Tibial artery (tissue), 4 donors: ENCODE results near the gene TMEM18.

ENCODE experiments used
- DNase-seq, 2 donors: peaks; one replicate each; pipeline ENCODE4 v3.0.0-alpha.2; 2019
- H3K27ac ChIP-seq, 2 donors: fragments of 200-600 bp; sonication (generic) in 1 of 2; 1 replicate in 1 of 2; 2 replicates in 1 of 2; pipeline ENCODE4 v1.5.1; 2018 to 2019; ENCODE audit warnings: mild to moderate bottlenecking in 1 of 2
- H3K27me3 ChIP-seq, 2 donors: fragments of 200-600 bp; sonication (generic) in 1 of 2; one replicate each; pipeline versions ENCODE4 v1.5.1 to v1.6.0; 2016 to 2019
- H3K36me3 ChIP-seq, 3 donors: fragments of 200-600 bp; sonication (generic) in 2 of 3; one replicate each; pipeline ENCODE4 v1.5.1; 2016 to 2019; ENCODE audit warnings: mild to moderate bottlenecking in 2 of 3
- H3K4me1 ChIP-seq, 4 donors: fragments of 200-600 bp; sonication (generic) in 2 of 4; 1 replicate in 3 of 4; 2 replicates in 1 of 4; pipeline ENCODE4 v1.5.1; 2016 to 2019
- H3K4me3 ChIP-seq, 2 donors: fragments of 200-600 bp; sonication (generic) in 1 of 2; 1 replicate in 1 of 2; 2 replicates in 1 of 2; pipeline ENCODE4 v1.5.1; 2018 to 2019; ENCODE audit warnings: mild to moderate bottlenecking in 2 of 2
- H3K9me3 ChIP-seq, 3 donors: fragments of 200-600 bp; sonication (generic) in 1 of 3; one replicate each; pipeline ENCODE4 v1.5.1; 2016 to 2019
- CTCF ChIP-seq, 2 experiments: fragments of 200-600 bp in 1 of 2; fragments of 450-650 bp in 1 of 2; IDR thresholded peaks; one replicate each; pipeline ENCODE4 v1.5.1; 2017 to 2019; ENCODE audit warnings: antibody characterized with exemption in 2 of 2, mild to moderate bottlenecking in 1 of 2, moderate library complexity in 1 of 2
- intact Hi-C: fragments of 100-400 bp; cut with DNase I; formaldehyde crosslinking; loops from one replicate; pipeline ENCODE4 v1.15.0; 2023; ENCODE audit warnings: low total_unique reads

The TMEM18 gene

GRCh38 chr2:678964-679363, 1.8 kb upstream of the TMEM18 start:
- TF ChIP-seq CTCF (IDR thresholded peaks at IDR 0.05): no peak
- H3K27me3 ChIP-seq: no peaks in the 10 kb centered on the region

DNA sequence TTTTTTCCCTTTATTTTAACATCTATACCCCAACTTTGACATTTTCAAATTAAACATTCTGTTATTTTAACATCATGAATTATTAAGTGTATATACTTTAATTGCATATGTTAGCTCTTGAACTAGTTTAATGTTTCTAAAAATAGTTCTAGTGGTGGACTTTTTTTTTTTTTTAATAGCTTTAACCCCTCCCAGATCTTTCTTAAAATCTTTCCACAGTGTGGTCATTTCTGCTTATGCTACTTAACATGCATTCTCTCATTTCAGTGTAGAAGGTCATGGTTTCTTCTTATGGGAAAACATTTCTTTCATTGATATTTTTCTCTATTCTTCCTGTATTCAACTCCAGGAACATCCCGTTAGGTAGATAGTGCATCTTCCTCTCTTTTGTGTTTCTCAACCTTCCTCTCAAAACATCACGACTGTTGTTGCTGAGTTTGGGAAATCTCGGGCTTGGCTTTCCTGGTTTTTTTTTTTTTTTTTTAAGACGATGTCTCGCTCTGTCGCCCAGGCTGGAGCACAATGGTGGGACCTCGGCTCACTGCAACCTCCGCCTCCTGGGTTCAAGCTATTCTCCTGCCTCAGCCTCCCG, 849 bp upstream of the TMEM18 start:
- intact Hi-C loops: loop anchor here (2.0 to 10.0 kb wide), 3 partner anchors 15 to 1067 kb away; partner anchors contain the start of gene PXDN
- TF ChIP-seq CTCF (IDR thresholded peaks at IDR 0.05): no peak
- H3K27me3 ChIP-seq: no peaks in the 10 kb centered on the region
- H3K27ac ChIP-seq: peak overlapping the region; percentile 95 to 98
- H3K9me3 ChIP-seq: no peaks in the 10 kb centered on the region
- H3K4me3 ChIP-seq: peak overlapping the region; percentile 79 to 84
- peaks cover 0 to 31% (median 14%) of the 10 kb centered on the region in 4 donors for H3K4me1 ChIP-seq
- peaks cover 0 to 8% (median 3%) of the 10 kb centered on the region in 3 donors for H3K36me3 ChIP-seq
- DNase-seq: no peak

More at GRCh38 chr2:678964-679363, 1.8 kb upstream of the TMEM18 start:
- intact Hi-C loops: loop anchor here (5.0 to 10.0 kb wide), 2 partner anchors 63 to 1066 kb away; partner anchors contain the start of gene PXDN
- H3K27ac ChIP-seq: no peak overlapping the region
- DNase-seq: no peak
- H3K9me3 ChIP-seq: no peaks in the 10 kb centered on the region
- no peaks in the 10 kb centered on the region for H3K36me3 ChIP-seq
- no peak overlapping the region for H3K4me3 ChIP-seq
- peaks cover 0 to 23% (median 11%) of the 10 kb centered on the region in 4 donors for H3K4me1 ChIP-seq

GRCh38 chr2:676647-677055, 555 bp downstream of the TMEM18 start:
- peak; percentile 99 for DNase-seq
- TF ChIP-seq CTCF (IDR thresholded peaks at IDR 0.05): no peak
- Histone ChIP-seq H3K36me3 (peaks cover 0 to 20% (median 17%) of the 10 kb centered on the region in 3 donors), H3K4me3 (peak overlapping the region; percentile 79 to 84), H3K27ac (peak overlapping the region; percentile 95 to 98), H3K4me1 (peaks cover 0 to 33% (median 14%) of the 10 kb centered on the region in 4 donors), H3K9me3 (no peaks in the 10 kb centered on the region), H3K27me3 (no peaks in the 10 kb centered on the region)
- intact Hi-C loops: loop anchor here (2.0 to 10.0 kb wide), 3 partner anchors 16 to 1068 kb away; partner anchors contain the start of gene PXDN

- peak; percentile 34 to 40 for TF ChIP-seq CTCF (IDR thresholded peaks at IDR 0.05)
- H3K27me3 ChIP-seq: no peaks in the 10 kb centered on the region
- peak overlapping the region; percentile 47 to 98 for H3K27ac ChIP-seq
- peaks cover 0 to 21% (median 18%) of the 10 kb centered on the region in 3 donors for H3K36me3 ChIP-seq
- H3K4me3 ChIP-seq: peak overlapping the region; percentile 79 to 84
- no peaks in the 10 kb centered on the region for H3K9me3 ChIP-seq
- DNase-seq: peak; percentile 61 to 77
- H3K4me1 ChIP-seq: peaks cover 0 to 33% (median 14%) of the 10 kb centered on the region in 4 donors
- intact Hi-C loops: loop anchor here (2.0 to 10.0 kb wide), 3 partner anchors 17 to 1069 kb away; partner anchors contain the start of gene PXDN
Measured at GRCh38 chr2:675982-676646, 1.1 kb downstream of the TMEM18 start.

- Histone ChIP-seq H3K4me1 (peaks cover 0 to 33% (median 14%) of the 10 kb centered on the region in 4 donors), H3K4me3 (no peak overlapping the region), H3K9me3 (no peaks in the 10 kb centered on the region), H3K36me3 (peaks cover 0 to 27% (median 25%) of the 10 kb centered on the region in 3 donors), H3K27me3 (no peaks in the 10 kb centered on the region), H3K27ac (no peak overlapping the region)
- intact Hi-C loops: loop anchor here (5.0 to 10.0 kb wide), 2 partner anchors 67 to 1069 kb away; partner anchors contain the start of gene PXDN
- no peak for DNase-seq
- no peak for TF ChIP-seq CTCF (IDR thresholded peaks at IDR 0.05)
Measured at GRCh38 chr2:675460-675859, 1.7 kb downstream of the TMEM18 start.
